Measurements from ENCODE around the gene TEN1.

Gene TEN1

DNA sequence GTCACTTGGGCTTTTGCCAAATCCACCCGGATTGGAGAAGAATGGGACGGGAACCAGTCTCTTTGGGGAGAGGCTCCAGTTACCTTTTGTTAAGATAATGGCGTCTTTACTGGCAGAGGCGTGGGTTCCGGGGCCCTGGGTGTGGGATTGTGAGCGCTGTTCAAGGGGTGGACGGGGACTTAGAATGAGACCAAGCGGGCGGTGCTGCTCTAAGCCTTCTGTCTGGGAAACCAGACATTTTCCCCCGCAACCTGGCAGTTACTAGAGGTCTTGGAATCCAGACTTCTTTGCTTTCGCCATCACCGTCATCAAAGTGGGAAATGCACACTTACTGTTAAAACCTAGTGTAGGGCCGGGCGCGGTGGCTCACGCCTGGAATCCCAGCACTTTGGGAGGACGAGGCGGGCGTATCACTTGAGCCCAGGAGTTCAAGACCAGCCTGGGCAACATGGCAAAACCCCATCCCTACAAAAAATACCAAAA, 706 bp downstream of the TEN1 start:
- no peak for DNase-seq

DNA sequence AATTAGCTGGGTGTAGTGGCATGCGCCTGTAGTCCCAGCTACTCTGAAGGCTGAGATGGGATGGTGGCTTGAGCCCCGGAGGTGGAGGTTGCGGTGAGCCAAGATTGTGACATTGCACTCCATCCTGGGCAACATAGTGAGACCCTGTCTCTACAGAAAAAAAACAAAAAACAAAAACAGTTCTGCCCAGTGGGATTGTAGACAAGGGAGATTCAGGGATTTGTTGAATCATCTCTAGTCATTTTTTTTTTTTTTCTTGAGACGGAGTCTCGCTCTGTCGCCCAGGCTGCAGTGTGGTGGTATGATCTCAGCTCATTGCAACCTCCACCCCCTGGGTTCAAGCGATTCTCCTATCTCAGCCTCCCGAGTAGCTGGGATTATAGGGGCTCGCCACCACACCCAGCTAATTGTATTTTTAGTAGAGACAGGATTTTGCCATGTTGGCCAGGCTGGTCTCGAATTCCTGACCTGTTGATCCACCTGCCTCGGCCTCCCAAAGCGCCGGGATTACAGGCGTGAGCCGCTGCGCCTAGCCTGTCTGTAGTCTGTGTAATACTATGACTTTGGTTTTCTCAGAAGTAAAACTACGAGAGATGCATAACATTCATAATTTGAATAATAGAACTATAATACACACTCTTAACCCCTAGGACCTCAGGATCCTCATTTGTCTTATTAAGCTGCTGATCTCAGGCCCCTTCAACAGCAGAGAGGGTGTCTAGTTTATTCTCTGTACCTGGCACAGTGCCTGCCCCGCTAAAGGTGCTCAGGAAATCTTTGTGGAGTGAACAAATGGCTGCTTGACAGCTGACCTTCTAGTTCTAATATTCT, 1.4 kb downstream of the TEN1 start:
- DNase-seq = peak in 1 of 4 experiments; percentile 21

DNA sequence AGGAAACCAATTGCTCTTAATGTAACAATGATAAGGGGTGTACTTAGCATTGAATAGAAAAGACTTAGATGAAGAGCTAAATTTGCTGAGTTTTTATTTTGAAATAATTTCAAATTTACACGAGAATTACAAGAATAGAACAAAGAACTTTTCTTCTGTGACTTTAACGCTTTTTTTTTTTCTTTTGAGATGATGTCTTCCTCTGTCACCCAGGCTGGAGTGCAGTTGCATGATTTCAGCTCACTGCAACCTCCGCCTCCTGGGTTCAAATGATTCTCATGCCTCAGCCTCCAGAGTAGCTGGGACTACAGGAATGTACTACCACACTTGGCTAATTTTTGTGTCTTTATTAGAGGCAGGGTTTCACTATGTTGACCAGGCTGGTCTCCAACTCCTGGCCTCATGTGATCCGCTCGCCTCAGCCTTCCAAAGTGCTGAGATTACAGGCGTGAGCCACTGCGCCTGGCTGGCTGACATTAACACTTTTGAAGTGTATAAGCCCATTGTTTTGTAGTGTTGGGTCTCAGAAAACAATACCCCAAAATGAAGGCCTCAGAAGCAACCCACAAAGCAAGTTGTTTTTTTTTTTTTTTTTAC, 2.1 kb downstream of the TEN1 start:
- no peak for DNase-seq

DNA sequence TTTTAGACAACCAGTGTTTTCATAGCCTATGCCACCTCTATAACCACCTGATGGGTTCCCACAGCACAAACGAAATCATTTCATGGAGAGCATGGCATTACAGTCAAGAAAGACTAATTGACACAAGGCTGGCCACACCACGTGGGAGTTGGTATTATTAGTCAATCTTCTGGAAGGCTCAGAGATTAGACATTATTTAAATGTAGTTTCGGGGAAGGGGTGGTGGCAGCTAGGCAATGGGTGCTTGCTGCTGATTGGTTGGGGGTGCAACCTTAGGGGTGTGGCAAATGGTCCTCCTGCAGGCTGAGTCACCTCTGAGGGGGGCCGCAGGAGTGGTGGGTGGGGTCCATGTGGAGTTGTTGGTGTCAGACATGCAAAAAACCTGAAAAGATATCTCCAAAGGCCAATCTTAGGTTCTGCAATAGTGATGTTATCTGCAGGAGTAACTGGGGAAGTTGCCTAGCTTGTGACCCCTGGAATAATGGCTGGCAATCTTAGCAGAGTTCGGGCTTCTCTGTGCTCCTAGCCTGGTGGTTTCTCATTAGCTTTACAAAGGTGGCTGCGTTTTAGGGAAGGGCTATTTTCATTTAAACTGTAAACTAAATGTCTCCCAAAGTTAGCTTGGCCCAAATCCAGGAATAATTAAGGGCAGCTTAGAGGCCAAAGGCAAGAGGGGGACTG, 4.6 kb downstream of the TEN1 start:
- DNase-seq = no peak

DNA sequence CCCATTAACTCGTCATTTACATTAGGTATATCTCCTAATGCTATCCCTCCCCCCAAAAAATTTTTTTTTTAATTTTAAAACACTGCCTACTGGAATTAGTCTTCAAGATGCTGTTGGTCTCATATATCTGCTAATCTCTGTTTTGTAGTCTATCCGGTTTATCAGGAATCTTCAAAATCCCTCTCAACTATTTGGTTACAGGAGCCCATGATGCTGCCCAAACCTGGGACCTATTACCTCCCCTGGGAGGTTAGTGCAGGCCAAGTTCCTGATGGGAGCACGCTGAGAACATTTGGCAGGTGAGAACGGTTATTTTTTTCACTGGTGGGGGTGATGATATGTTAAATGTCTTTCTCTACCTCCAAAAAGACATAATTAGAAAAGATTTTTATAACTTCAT, 6.9 kb downstream of the TEN1 start:
- DNase-seq = no peak

DNA sequence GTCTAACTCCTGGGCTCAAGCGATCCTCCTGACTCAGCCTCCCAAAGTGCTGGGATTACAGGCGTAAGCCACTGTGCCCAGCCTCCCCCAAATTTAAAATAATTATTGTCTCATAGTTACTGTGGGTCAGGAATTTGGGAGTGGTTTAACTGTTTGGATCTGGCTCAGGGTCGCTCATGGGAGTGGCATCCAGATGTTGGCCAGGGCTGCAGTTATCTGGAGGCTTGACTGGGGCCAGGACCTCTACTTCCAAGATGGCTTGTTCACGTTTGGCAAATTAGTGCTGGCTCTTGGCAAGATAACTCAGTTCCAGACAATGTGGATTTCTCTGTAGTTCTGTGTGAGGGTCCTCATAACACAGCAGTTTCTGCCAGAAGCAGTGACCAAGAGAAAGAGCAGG, 8.0 kb downstream of the TEN1 start:
- no peak for DNase-seq

DNA sequence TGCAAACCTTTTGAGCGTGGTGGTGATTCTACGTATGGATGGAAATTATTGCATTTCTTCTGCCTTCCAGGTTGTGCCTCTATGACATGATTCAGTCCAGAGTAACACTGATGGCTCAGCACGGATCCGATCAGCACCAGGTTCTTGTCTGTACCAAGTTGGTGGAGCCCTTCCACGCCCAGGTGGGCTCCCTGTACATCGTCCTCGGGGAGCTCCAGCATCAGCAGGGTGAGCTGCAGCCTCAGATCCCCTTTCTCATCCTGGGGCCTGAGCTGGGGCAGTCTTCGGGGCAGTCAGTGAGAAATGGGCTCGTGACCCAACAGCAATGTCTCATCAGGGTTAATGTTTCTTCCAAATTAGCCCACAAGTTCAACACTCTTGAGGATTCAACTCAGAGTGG, 12.4 kb downstream of the TEN1 start:
- DNase-seq = no peak

DNA sequence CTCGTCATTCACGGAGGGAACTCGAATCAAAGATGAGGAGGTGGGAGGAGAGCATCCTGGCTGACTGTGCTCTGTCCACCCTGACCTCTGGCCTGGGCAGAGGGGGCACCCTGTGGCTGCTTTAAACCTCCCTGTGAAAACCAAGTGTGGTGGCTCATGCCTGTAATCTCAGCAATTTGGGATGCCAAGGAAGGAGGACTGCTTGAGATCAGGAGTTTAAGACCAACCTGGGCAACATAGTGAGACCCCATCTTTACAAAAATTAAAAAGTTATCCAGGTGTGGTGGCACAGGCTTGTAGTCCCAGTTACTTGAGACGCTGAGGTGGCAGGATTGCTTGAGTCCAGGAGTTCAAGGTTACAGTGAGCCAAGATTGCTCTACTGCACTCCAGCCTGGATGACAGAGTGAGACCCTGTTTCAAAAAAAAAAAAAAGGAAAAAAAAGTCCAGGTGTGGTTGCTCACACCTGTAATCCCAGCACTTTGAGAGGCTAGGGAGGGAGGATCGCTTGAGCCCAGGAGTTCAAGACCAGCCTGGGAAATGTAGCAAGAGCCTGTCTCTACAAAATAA, 15.8 kb downstream of the TEN1 start:
- no peak for DNase-seq

DNA sequence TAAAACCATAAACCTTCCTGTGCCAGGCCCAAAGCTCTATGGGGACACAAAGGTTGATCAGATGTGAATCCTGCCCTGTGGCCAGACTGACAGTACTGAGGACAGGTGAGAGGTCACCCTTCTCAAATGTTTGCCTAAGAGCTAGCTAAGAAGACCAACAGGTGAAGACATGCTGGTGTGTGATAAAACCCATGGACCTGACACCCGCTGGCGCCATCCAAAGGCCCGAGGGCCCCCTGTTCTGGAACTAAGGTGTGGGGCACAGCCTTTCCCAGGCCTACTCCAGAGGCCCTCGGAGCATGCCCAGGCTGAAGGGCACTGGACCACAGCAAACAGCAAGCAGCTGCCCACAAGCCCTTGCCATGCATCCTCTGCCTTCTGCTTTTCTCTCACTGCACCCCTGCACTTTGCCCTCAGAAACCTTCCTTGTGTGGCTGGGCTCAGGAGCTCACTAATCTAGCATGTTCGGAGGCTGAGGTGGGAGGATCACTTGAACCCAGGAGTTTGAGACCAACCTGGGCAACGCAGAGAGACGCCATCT, 16.4 kb downstream of the TEN1 start:
- no peak for DNase-seq

DNA sequence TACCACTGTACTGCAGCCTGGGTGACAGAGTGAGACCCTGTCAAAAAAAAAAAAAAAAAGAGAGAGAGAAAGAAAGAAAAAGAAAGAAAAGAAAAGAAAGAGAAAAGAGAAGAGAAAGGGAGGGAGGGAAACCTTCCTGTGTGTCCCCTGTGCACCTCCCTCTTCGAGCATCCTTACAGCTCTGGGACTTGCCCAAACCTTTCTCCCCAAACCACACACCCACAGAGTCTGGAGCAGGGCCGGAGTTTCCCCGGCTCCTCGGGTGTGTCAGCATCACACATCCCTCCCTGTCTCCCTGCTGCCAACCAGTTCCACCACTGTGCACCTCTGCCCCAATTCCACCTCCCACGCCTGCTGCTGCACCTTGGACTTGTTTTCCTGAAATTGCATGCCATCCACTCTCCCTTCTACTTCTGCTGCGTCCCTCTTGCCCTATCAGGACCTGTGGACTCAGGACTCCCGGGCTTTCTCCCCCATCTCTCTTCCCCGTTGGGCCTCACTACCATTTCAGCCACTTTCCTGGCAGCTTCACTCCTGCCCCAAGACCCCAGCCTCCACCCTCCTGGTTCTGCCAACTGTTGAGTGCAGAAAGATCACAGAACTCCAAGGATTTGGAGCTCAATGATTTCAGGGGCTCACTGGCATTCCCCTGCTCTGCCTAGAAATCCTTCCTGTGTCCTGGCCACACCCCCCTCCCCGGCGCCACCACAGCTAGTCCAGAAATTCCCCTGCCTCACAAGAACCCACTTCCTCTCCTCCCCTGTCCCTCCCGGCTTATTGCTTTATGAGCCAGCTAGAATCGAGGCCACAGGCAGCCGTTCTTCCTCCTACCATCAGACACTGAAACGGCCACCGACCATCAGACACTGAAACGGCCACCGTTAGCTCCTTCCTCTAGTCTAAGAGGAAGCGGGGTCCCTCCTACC, 17.9 kb downstream of the TEN1 start:
- DNase-seq = no peak

DNA sequence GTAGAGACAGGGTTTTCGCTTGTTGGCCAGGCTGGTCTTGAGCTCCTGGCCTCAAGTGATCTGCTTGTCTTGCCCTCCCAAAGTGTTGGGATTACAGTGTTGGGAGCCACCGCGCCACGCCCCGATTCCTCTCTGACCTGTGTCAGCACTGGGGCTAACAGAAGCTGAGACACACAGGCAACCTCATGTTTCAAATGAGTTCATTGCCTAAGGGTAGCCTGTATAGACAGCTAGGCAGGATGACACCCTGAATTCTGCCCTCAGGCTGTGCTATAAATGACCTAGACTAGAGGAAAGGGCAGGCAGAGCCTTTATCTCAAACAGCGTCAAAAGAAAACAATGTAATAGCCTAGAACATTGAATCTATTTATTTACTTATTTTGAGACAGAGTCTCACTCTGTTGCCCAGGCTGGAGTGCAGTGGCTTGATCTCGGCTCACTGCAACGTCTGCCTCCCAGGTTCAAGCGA, 19.3 kb downstream of the TEN1 start:
- DNase-seq = no peak

DNA sequence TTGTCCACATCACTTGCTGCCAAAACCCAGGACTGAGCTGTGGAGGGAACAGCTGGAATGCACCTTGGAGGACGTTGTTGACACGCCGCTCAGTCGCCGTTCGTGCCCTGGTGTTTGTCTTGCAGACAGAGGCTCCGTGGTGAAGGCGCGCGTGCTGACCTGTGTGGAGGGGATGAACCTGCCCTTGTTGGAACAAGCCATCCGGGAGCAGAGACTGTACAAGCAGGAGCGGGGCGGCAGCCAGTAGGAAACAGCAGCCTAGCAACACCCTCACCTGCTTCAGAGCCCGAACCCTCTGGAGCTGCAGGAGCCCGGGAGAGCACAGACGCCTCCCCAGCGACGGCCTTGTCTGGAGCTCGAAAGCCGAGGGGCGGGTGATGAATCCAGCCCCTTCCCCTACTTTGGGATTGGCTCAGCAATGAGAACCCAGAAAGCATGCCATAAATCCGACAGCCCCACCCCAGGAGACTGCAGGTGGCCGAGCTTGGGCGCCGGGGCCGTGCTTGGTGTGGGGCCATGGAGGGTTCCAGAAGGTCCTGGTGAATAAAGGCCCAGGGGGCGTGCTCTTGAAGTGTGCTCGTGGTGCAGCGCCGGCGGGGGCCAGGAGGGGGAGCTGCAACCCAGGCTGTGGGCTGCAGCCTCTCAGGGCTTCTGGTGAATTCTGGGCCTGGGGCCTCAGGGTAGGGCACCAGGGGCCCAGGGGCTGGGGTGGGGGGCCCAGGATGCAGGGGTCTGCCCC, 21.1 kb downstream of the TEN1 start:
- peak; percentile 19 to 63 (median 44) for DNase-seq

DNA sequence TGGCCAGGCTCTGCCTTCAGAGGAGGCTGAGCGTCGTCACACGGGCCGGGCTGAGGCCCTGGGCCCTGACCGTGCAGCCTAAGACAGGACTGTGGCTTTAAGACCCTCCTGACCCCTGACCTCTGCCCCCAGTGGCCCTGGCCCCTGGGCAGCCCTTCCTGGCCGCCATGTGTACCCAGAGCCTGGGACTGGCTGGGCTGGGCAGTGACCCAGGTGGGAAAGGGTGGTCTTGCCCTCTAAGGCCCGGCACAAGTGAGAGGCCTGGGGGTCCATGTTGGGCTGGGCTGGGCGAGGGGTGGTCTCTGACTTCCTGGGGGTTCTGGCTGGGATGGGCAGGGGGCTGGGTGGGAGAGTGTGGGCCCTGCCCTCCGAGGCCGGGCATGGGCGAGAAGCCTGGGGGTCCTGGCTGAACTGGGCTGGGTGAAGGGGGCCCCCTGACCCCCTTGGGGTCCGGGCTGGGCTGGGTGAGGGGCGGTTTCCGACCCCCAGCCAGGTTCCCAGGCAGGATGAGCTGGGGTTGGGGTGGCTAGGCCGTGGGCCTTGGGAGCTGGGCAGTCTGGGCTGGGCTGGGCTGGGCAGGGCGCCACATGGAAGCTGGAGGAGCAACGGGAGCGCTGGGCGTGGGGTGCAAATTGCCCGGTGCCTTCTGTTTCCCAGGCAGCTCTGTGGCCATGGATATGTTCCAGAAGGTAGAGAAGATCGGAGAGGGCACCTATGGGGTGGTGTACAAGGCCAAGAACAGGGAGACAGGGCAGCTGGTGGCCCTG, 21.9 kb downstream of the TEN1 start, which contains the start of gene CDK3:
Gene CDK3 (plus strand): TSS at position 101 of the 767 bp plus-strand sequence. CDS start 571 bp downstream, at position 672.
- no peak for DNase-seq

DNA sequence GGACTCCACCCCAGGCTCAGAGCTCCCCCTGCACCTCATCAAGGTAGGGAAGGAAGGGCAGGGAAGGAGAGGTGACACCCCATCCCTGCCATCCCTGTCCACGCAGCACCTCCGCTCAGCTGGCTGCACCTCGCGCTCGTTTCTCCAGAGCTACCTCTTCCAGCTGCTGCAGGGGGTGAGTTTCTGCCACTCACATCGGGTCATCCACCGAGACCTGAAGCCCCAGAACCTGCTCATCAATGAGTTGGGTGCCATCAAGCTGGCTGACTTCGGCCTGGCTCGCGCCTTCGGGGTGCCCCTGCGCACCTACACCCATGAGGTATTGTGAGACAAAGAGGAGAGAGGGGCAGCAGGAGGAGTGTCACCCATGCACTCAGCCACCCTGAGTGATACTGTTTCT, 23.1 kb downstream of the TEN1 start:
- no peak for DNase-seq

DNA sequence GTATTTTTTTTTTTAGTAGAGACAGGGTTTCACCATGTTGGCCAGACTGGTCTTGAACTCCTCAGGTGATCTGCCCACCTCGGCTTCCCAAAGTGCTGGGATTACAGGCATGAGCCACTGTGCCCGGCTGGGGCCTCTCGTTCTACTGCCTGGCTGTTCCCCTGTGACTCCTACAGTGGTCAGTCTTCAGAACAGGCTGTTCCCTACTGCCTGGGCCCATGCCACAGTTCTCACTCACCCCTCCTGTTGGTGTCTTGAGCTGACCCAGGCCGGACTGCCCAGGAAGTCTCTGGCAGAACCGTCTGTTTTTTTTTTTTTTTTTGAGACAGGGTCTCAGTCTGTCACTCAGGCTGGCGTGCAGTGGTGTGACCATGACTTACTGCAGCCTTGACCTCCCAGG, 24.9 kb downstream of the TEN1 start:
- DNase-seq = no peak

DNA sequence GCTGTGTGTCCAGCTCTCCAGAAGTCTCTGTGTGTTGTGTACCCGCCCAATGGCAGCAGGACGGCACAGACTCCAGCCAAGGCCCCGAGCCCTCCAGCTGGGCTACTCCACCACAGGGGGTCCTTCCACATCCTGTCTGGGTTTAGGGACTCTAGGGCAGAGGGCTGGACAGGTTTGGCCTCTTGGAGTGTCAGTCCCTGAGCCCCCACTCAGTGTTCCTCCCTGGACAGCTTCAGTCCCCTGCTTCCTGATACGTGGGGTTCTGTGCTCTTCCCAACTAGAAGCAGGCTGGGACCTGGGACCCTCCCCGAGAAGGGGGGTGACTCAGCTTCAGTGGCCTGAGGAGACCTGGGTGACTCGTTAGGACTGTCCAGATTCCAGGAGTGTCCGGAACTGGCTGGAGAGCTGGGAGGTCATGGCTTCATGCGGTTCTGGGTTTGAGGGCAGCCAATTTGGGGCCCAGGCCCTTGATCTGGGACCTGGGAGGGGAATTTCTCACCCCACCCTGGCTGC, 25.8 kb downstream of the TEN1 start:
- no peak for DNase-seq

DNA sequence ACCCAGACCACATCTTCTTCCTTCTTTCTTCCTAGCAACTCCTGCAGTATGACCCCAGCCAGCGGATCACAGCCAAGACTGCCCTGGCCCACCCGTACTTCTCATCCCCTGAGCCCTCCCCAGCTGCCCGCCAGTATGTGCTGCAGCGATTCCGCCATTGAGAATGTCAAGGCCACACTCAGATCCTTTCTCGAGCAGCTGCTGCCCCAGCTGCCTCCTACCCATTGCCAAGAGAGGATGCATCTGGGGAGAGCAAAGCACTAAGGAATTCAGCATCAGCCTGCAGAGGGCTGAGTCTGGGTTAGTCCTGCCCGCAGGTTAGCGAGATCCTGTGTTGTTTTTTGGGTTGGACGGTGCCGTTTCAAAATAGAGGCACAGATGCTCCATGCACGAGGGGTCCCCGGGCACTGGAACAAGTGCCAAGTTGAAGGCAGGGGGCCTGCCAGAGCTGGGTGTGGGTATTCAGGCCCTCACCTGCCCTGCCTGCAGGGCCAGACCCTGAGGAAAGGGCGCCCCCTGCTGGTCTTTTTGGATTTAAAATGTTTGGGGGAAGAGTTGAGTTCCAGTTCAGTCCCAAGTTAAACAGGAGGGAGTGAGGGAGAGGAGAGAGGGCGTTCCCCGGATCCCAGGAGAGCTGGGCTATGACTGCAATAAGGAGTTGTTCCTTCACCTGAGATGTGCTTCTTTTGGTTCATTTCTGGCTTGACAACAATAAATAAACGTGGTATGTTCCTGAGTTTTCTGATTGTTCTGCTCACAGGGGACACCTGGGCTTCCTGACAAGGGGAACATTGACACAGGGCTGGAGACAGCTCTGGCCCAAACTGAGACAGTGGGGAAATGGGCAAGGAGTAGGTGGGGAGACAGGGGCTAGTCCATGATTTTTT, 26.5 kb downstream of the TEN1 start:
- peak; percentile 54 to 80 (median 75) for DNase-seq

DNA sequence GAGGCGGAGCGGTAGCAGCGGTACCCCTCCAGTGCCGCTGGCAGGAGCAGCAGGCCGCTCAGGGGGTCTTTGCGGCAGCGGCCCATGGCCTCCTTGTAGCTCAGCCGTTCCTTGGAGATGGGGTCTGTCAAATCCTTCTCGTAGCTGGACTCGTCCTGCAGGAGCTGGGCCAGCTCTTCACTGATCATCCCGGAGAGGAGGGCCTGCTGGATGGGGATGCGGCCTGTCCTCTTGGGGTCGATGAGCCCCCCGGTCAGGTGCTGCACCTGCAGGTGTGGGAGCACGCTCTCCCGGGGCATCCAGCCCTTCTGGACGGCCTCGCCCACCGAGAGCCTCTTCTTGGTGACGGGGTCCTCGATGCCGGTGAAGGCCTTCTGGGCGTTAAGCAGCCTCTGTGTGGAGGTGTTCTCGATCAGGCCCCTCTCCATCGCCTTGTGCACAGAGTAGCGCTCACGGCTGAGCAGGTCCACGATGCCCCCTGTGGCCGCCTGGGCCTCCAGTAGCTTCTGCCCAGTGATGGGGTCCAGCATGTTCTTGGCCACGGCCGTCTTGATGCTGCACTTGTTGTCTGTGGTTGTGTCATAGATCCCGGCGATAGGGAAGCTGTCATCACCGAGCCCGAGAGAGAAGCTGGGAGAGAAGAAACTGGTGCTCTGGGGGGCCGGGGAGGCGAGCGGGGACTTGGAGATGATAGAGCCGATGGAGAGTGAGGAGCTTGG, 28.2 kb downstream of the TEN1 start:
- DNase-seq = no peak

DNA sequence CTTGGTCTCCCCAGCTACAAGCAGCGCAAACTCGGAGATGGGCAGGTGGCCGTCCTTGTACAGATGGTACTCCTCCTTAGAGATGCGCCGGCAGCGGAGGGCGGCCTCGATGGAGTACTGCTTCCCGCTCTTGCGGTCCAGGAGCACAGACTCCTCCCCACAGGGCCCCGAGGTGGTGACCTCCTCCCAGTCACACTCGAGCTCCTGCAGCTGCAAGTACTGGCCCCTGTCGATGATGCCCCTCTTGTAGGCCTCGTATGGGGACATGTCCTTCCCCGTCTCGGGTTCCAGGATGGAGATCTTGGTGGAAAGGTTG, 28.8 kb downstream of the TEN1 start:
- no peak for DNase-seq

Data from activated naive CD4-positive, alpha-beta T cell (primary cell).